IMR-90 (cell line): ENCODE data around the gene SCP2D1.

Experiments used
- CTCF ChIP-seq: conservative IDR thresholded peaks from 2 replicates; pipeline ENCODE4 v1.5.1; 2012; ENCODE audit warnings: mild to moderate bottlenecking, low read depth, low read length, improper control_type of control experiment
- POLR2A ChIP-seq: IDR thresholded peaks from 2 replicates; pipeline ENCODE4 v1.6.1; 2012; ENCODE audit warnings: mild to moderate bottlenecking, low read depth, low read length

- TF ChIP-seq POLR2A: no peak
- no peak for TF ChIP-seq CTCF
Measured at GRCh38 chr20:18858816-18859215, 45.2 kb downstream of the SCP2D1 start.
